Activated T-helper 1 cell treated with anti-CD3 and anti-CD28 coated beads, Interleukin-2, amount 50 U/mL, for 16 hours (primary cell): ENCODE results near the gene RAB21.
"Not testable (repeated sequence)": the region's sequence is repeated elsewhere in the genome, so short reads cannot be mapped to it uniquely, and the experiment has no call there.

Experiments
- DNase-seq, 2 donors: peaks; one replicate each; pipeline ENCODE4 v3.0.0-alpha.2; 2020; ENCODE audit warnings: low read depth in 1 of 2, low spot score in 1 of 2

RAB21 gene

GRCh38 chr12:71749666-71750065, 5.0 kb upstream of the RAB21 start:
- DNase-seq: no peak

DNA sequence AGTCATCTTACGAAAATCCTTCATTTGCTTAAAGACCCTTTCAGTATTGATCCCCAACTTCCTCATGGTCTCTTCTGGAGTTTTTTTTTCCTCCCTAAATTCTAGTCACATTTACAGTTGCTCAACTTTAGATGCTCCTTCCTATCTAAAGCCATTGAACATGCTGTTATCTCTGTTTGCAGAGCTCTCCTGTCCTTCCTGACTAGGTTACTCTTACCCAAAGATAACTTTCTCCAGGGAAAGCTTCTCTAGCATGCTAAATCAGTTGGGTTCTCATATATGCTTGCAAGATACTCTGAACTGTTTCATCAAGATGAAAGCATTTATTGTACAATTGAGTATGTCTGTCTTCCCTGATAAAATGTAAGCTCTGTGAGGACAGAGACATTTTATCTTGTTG, 1.8 kb upstream of the RAB21 start:
- DNase-seq: no peak

DNA sequence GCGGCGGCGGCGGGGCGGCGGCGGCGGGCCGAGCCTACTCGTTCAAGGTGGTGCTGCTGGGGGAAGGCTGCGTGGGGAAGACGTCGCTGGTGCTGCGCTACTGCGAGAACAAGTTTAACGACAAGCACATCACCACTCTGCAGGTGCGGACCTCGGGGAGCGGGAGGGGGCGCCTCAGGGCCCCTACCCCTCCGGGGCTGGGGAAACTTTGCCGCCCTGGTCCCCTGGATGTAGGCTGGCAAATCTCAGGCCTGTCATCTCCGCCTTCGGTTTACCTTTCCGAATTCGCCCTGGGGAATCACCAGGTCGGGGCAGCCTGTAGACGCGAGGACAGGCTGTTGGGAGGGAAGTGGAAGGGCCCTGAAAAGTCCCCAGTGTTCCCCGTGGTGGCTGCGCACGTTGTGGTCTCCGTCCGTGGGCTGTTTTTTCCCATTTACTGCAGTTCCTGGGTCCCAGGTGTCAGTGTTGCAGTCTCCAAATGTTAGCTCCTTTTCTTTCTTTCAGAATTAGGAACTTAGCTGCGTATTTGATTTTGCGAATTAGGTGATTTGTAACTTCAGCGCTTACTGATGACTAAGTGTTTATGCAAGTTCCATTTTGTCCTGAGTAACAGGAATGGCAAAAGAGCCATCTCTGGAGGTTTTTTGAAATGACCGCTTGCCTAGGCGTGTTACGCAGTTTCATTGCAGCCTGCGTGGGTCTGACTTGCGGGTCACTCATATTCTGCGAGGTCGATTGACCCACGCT, 656 bp downstream of the RAB21 start:
- DNase-seq: peak; percentile 14 to 37

- DNase-seq: no peak
Measured at GRCh38 chr12:71756054-71756690, 1.5 kb downstream of the RAB21 start.

DNA sequence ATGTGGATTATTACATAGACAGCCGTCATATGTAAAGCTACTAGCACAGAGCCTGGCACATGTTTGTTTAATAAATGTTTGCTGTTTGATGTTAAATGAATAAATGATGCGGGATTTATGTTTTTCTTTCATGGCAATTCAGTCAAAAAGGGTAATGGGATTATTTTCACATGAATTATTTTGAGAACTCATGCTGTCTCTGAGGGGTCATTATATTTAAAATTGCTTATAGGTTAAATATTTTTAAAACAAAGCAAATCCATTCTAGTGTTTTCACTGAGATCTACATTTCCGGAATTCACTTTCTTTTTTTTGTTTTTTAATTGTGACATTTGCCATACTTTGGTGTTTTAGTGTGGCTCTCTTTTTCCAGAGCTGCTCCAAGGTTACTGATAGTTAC, 5.3 kb downstream of the RAB21 start:
- no peak for DNase-seq

GRCh38 chr12:71760471-71760870, 5.8 kb downstream of the RAB21 start:
- no peak for DNase-seq

GRCh38 chr12:71761354-71761753, 6.7 kb downstream of the RAB21 start:
- not testable (repeated sequence) for DNase-seq

GRCh38 chr12:71763677-71764379, 9.2 kb downstream of the RAB21 start:
- no peak for DNase-seq

DNA sequence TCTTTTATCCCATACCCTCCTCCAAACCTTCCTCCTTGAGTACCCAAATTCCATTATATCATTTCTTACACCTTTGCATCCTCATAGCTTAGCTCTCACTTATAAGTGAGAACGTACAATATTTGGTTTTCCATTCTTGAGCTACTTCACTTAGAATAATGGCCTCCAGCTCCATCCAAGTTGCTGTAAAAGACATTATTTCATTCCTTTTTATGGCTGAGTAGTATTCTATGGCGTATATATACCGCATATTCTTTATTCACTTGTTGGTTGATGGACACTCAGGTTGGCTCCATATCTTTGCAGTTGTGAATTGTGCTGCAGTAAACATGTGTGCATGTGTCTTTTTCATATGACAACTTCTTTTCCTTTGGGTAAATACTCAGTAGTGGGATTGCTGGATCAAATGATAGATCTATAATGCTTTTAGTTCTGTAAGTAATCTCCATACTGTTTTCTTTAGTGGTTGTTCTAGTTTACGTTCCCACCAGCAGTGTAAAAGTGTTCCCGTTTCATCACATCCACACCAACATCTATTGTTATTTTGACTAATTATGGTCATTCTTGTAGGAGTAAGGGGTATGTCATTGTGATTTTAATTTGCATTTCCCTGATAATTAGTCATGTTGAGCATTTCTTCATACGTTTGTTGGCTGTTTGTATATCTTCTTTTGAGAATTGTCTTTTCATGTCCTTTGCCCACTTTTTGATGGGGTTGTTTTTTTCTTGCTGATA, 10.1 kb downstream of the RAB21 start:
- no peak for DNase-seq

- DNase-seq: no peak
Measured at GRCh38 chr12:71766202-71766601, 11.5 kb downstream of the RAB21 start.

- DNase-seq: no peak
Measured at GRCh38 chr12:71767183-71767582, 12.5 kb downstream of the RAB21 start.

- DNase-seq: no peak
Measured at GRCh38 chr12:71768900-71769299, 14.2 kb downstream of the RAB21 start.

- DNase-seq: no peak
Measured at GRCh38 chr12:71771069-71771468, 16.4 kb downstream of the RAB21 start.

DNA sequence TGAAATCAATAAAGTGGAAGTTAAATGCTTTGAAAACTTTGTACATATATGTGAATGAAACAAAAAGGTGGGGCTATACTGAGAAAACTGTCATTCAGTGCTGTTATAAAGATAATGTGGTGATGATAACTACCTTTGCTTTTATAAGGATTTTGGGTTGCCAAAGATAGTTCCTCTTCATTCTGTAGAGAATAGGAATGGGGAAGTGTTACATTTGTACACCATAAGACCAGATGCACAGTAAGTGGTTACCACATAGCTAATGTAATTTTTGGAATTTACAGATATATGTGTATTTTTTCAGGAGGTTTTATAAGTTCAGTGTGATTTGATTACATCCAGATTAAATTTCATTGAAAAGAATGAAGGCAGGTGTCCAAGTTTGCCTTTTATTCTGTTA, 18.1 kb downstream of the RAB21 start:
- DNase-seq: no peak

DNA sequence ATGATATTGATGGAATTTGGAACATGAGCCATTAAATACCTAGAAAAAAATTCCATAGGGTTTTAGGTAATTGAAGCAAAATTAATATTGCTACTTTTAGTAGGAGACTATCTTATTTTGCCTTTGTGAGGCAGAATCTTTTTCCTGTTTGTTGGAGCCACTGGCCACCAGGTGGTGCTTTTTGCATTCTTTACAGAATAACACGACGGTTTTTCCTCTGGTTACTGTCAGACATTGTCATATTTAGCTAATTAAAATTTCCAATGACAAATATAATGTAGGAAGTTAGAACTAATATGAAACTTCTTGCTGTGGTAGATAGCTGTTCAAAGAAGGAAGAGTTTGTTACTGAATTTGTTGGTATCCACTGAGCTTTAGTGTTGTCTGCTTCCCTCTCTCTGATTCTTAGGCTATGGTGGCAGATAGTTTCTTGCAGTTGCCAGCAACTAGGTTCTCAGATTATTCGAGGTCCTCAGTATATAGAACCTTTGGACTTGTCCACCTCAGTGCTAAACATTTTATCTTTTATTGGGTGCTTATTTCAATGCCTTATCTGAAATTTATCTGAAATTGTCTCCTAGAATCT, 25.7 kb downstream of the RAB21 start:
- DNase-seq: peak in 1 of 2 donors; percentile 10

DNA sequence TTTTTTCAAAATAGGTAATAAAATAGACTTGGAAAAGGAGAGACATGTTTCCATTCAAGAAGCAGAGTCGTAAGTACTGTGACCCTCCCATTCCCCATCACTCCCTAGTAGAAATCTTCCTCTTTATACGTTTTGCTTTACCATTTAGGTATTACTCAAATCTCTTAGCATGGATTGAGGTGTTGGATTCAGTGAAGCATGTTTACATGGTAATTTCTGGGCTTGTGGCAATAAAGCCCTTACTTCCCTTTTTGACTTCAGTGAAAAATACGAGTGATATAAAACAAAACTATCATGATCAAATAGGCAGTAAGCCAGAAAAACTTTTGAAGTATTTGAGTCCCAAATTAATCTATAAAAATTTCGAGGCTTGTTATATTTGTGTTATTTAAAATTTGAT, 27.4 kb downstream of the RAB21 start:
- DNase-seq: no peak

DNA sequence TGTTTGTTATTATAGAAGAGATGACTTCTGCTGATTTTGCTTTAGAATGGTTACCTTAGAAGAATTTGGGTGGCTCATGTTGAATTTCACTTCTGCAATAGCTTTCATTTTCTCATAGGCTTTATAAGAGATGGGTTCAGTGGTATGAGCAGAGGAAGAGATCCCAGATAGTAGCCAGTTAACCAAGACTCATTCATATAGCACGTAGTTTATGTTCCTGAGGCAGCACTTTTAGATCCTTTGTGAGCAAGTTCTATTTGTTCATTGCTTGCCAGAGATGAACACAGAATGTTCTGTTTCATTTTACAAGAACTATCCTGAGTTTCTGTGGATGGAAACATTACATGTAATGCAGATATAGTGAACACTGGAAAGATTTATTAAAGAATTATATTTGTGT, 32.2 kb downstream of the RAB21 start:
- no peak for DNase-seq

- no peak for DNase-seq
Measured at GRCh38 chr12:71787580-71787979, 32.9 kb downstream of the RAB21 start.

- no peak for DNase-seq
Measured at GRCh38 chr12:71790331-71790730, 35.7 kb downstream of the RAB21 start.

GRCh38 chr12:71791473-71792150, 36.9 kb downstream of the RAB21 start:
- DNase-seq: no peak

- DNase-seq: no peak
Measured at GRCh38 chr12:71792599-71792998, 37.9 kb downstream of the RAB21 start.
